ENCODE results near the gene YPEL3.

Gene YPEL3

GRCh38 chr16:30142672-30143346, 46.8 kb upstream of the YPEL3 start:
- peaks cover 23% of the 10 kb centered on the region for H3K27me3 Mint-ChIP-seq (ENCODE audit: low read depth, poor library complexity)
- no peak overlapping the region for H3K4me3 Mint-ChIP-seq
- no peak for DNase-seq
- peaks cover 6% of the 10 kb centered on the region for H3K9me3 Mint-ChIP-seq
- peaks cover 13% of the 10 kb centered on the region for H3K4me1 Mint-ChIP-seq
- no peak for TF ChIP-seq CTCF (IDR thresholded peaks at IDR 0.05)
- no peak overlapping the region for H3K27ac Mint-ChIP-seq
- H3K36me3 Mint-ChIP-seq (ENCODE audit: low read depth), result no peaks in the 10 kb centered on the region

GRCh38 chr16:30141750-30142149, 45.7 kb upstream of the YPEL3 start:
- Mint-ChIP-seq H3K4me1 (peaks cover 21% of the 10 kb centered on the region), H3K4me3 (no peak overlapping the region), H3K9me3 (peaks cover 3% of the 10 kb centered on the region), H3K27me3 (ENCODE audit: low read depth, poor library complexity) (peaks cover 20% of the 10 kb centered on the region), H3K36me3 (ENCODE audit: low read depth) (no peaks in the 10 kb centered on the region), H3K27ac (no peak overlapping the region)
- TF ChIP-seq CTCF (IDR thresholded peaks at IDR 0.05), result no peak
- no peak for DNase-seq

GRCh38 chr16:30139583-30140481, 43.8 kb upstream of the YPEL3 start:
- Mint-ChIP-seq H3K4me3 (no peak overlapping the region), H3K27me3 (ENCODE audit: low read depth, poor library complexity) (peaks cover 14% of the 10 kb centered on the region), H3K36me3 (ENCODE audit: low read depth) (no peaks in the 10 kb centered on the region), H3K27ac (no peak overlapping the region), H3K4me1 (peaks cover 21% of the 10 kb centered on the region), H3K9me3 (peaks cover 3% of the 10 kb centered on the region)
- no peak for TF ChIP-seq CTCF (IDR thresholded peaks at IDR 0.05)
- DNase-seq, result no peak

GRCh38 chr16:30137897-30138296, 41.9 kb upstream of the YPEL3 start:
- no peak for TF ChIP-seq CTCF (IDR thresholded peaks at IDR 0.05)
- DNase-seq, result peak; percentile 17
- H3K9me3 Mint-ChIP-seq, result peaks cover 6% of the 10 kb centered on the region
- H3K4me3 Mint-ChIP-seq, result no peak overlapping the region
- H3K4me1 Mint-ChIP-seq, result peaks cover 20% of the 10 kb centered on the region
- H3K27ac Mint-ChIP-seq, result no peak overlapping the region
- H3K27me3 Mint-ChIP-seq (ENCODE audit: low read depth, poor library complexity), result peaks cover 14% of the 10 kb centered on the region
- no peaks in the 10 kb centered on the region for H3K36me3 Mint-ChIP-seq (ENCODE audit: low read depth)

GRCh38 chr16:30136971-30137605, 41.1 kb upstream of the YPEL3 start:
- H3K4me3 Mint-ChIP-seq, result no peak overlapping the region
- peaks cover 11% of the 10 kb centered on the region for H3K27me3 Mint-ChIP-seq (ENCODE audit: low read depth, poor library complexity)
- peaks cover 28% of the 10 kb centered on the region for H3K4me1 Mint-ChIP-seq
- no peak for TF ChIP-seq CTCF (IDR thresholded peaks at IDR 0.05)
- DNase-seq, result no peak
- peak overlapping the region; percentile 28 for H3K27ac Mint-ChIP-seq
- peaks cover 6% of the 10 kb centered on the region for H3K9me3 Mint-ChIP-seq
- H3K36me3 Mint-ChIP-seq (ENCODE audit: low read depth), result no peaks in the 10 kb centered on the region

Data from nephron progenitor cell (in vitro differentiated cells).